Measurements from ENCODE around the gene CUL4A.

Gene CUL4A

GRCh38 chr13:113295776-113296175 lies 86.4 kb downstream of the CUL4A start:
- H4K20me1 ChIP-seq (ENCODE audit: insufficient read depth, low read length), result no peaks in the 10 kb centered on the region
- H3K36me3 ChIP-seq (ENCODE audit: insufficient read depth, low read length), result no peaks in the 10 kb centered on the region
- H3K27me3 ChIP-seq (ENCODE audit: insufficient read depth, low read length), result no peaks in the 10 kb centered on the region
- H3K79me2 ChIP-seq (ENCODE audit: insufficient read depth, low read length), result peaks cover 34% of the 10 kb centered on the region
- H3K4me1 ChIP-seq (ENCODE audit: insufficient read depth, low read length, severe bottlenecking), result peaks cover 24% of the 10 kb centered on the region
- H2AFZ ChIP-seq (ENCODE audit: low read length), result no peak overlapping the region
- 0 out of 2 replicates have a peak, but pooled peaks cover 3% of the 10 kb centered on the region for H3F3A ChIP-seq (ENCODE audit: insufficient read depth, low read length)
- no peaks in the 10 kb centered on the region for H3K9me2 ChIP-seq (ENCODE audit: low read depth, low read length)
- no peak overlapping the region for H3K4me3 ChIP-seq (ENCODE audit: low read depth, low read length, poor library complexity, severe bottlenecking)
- no peak overlapping the region for H3K4me2 ChIP-seq (ENCODE audit: low read length)
- H3K27ac ChIP-seq (ENCODE audit: low read depth, low read length, poor library complexity, severe bottlenecking), result no peak overlapping the region
- no peaks in the 10 kb centered on the region for H3K9me3 ChIP-seq (ENCODE audit: low read length)
- no peak overlapping the region for H3K9ac ChIP-seq (ENCODE audit: low read length)
- TF ChIP-seq CTCF (IDR thresholded peaks at IDR 0.05; ENCODE audit: low read length) (no peak), EZH2 (IDR thresholded peaks at IDR 0.05; ENCODE audit: borderline replicate concordance, low read length) (no peak)

GRCh38 chr13:113296823-113297369 lies 87.5 kb downstream of the CUL4A start, which contains the start of gene LAMP1:
LAMP1 (plus strand) TSS chr13:113297239; CDS start chr13:113297435, 196 bp downstream.
- Histone ChIP-seq H2AFZ (ENCODE audit: low read length) (peak within 1 kb of the TSS; percentile 4; the same call in 1 of the 2 replicates), H3K36me3 (ENCODE audit: insufficient read depth, low read length) (no peaks in the 10 kb centered on the region), H3K27me3 (ENCODE audit: insufficient read depth, low read length) (no peaks in the 10 kb centered on the region), H3K27ac (ENCODE audit: low read depth, low read length, poor library complexity, severe bottlenecking) (peak within 1 kb of the TSS; percentile 45), H3K9me2 (ENCODE audit: low read depth, low read length) (no peaks in the 10 kb centered on the region), H3K4me1 (ENCODE audit: insufficient read depth, low read length, severe bottlenecking) (peaks cover 24% of the 10 kb centered on the region), H3K9me3 (ENCODE audit: low read length) (no peaks in the 10 kb centered on the region), H3K9ac (ENCODE audit: low read length) (peak within 1 kb of the TSS; percentile 90), H3K4me2 (ENCODE audit: low read length) (peak within 1 kb of the TSS; percentile 80), H3K4me3 (ENCODE audit: low read depth, low read length, poor library complexity, severe bottlenecking) (peak within 1 kb of the TSS; percentile 95), H4K20me1 (ENCODE audit: insufficient read depth, low read length) (no peaks in the 10 kb centered on the region), H3F3A (ENCODE audit: insufficient read depth, low read length) (0 out of 2 replicates have a peak, but pooled peaks cover 3% of the 10 kb centered on the region), H3K79me2 (ENCODE audit: insufficient read depth, low read length) (peaks cover 42% of the 10 kb centered on the region)
- no peak for TF ChIP-seq EZH2 (IDR thresholded peaks at IDR 0.05; ENCODE audit: borderline replicate concordance, low read length)
- no peak for TF ChIP-seq CTCF (IDR thresholded peaks at IDR 0.05; ENCODE audit: low read length)

- H3K79me2 ChIP-seq (ENCODE audit: insufficient read depth, low read length), result peaks cover 48% of the 10 kb centered on the region
These were observed 88.1 kb downstream of the CUL4A start for GRCh38 chr13:113297370-113298042.

More at GRCh38 chr13:113297370-113298042, 88.1 kb downstream of the CUL4A start:
- H3K9me2 ChIP-seq (ENCODE audit: low read depth, low read length), result no peaks in the 10 kb centered on the region
- no peaks in the 10 kb centered on the region for H4K20me1 ChIP-seq (ENCODE audit: insufficient read depth, low read length)
- H3F3A ChIP-seq (ENCODE audit: insufficient read depth, low read length), result 0 out of 2 replicates have a peak, but pooled peaks cover 3% of the 10 kb centered on the region
- H2AFZ ChIP-seq (ENCODE audit: low read length), result no peak overlapping the region
- peak overlapping the region; percentile 95 for H3K4me3 ChIP-seq (ENCODE audit: low read depth, low read length, poor library complexity, severe bottlenecking)
- peak overlapping the region; percentile 80 for H3K4me2 ChIP-seq (ENCODE audit: low read length)
- no peaks in the 10 kb centered on the region for H3K36me3 ChIP-seq (ENCODE audit: insufficient read depth, low read length)
- H3K4me1 ChIP-seq (ENCODE audit: insufficient read depth, low read length, severe bottlenecking), result peaks cover 24% of the 10 kb centered on the region
- TF ChIP-seq CTCF (IDR thresholded peaks at IDR 0.05; ENCODE audit: low read length) (no peak), EZH2 (IDR thresholded peaks at IDR 0.05; ENCODE audit: borderline replicate concordance, low read length) (no peak)
- H3K9ac ChIP-seq (ENCODE audit: low read length), result peak overlapping the region; percentile 90
- H3K27me3 ChIP-seq (ENCODE audit: insufficient read depth, low read length), result no peaks in the 10 kb centered on the region
- no peak overlapping the region for H3K27ac ChIP-seq (ENCODE audit: low read depth, low read length, poor library complexity, severe bottlenecking)
- H3K9me3 ChIP-seq (ENCODE audit: low read length), result no peaks in the 10 kb centered on the region
